ENCODE data around the gene LRRK2.

DNA sequence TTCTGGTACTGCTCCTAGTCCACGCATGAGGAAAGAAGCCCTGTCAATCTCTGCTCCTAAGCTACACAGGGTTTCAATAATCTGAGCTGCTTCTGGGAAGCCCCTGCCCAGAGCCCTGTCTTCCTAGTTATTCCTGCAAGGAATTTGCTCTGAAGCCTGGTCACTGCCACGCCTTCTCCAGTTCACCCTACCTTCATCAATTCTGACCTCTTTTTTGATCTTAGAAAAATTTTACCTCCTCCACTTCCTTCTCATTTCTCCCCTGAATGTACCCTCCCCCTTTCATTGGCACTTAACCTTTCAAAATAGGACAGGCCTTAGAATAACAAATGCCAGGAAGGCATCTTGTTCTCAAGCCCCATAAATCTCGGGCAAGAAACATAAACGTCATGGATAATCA is 14.9 kb upstream of the LRRK2 start:
- TF ChIP-seq, protein P1, sequence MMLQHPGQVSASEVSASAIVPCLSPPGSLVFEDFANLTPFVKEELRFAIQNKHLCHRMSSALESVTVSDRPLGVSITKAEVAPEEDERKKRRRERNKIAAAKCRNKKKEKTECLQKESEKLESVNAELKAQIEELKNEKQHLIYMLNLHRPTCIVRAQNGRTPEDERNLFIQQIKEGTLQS (CRISPR knock-in tag; IDR thresholded peaks at IDR 0.05): no peak
- TF ChIP-seq, protein P2, sequence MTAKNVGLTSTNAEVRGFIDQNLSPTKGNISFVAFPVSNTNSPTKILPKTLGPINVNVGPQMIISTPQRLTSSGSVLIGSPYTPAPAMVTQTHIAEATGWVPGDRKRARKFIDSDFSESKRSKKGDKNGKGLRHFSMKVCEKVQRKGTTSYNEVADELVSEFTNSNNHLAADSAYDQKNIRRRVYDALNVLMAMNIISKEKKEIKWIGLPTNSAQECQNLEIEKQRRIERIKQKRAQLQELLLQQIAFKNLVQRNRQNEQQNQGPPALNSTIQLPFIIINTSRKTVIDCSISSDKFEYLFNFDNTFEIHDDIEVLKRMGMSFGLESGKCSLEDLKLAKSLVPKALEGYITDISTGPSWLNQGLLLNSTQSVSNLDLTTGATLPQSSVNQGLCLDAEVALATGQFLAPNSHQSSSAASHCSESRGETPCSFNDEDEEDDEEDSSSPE (CRISPR knock-in tag; IDR thresholded peaks at IDR 0.05): no peak
- TF ChIP-seq DNMT3B (CRISPR knock-in tag; conservative IDR thresholded peaks at IDR 0.05): no peak
- TF ChIP-seq, protein P3, sequence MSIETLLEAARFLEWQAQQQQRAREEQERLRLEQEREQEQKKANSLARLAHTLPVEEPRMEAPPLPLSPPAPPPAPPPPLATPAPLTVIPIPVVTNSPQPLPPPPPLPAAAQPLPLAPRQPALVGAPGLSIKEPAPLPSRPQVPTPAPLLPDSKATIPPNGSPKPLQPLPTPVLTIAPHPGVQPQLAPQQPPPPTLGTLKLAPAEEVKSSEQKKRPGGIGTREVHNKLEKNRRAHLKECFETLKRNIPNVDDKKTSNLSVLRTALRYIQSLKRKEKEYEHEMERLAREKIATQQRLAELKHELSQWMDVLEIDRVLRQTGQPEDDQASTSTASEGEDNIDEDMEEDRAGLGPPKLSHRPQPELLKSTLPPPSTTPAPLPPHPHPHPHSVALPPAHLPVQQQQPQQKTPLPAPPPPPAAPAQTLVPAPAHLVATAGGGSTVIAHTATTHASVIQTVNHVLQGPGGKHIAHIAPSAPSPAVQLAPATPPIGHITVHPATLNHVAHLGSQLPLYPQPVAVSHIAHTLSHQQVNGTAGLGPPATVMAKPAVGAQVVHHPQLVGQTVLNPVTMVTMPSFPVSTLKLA (IDR thresholded peaks at IDR 0.05): no peak
- no peak for TF ChIP-seq RBM39 (IDR thresholded peaks at IDR 0.05; ENCODE audit: low read depth, low read length, poor library complexity, severe bottlenecking)
- TF ChIP-seq HNRNPUL1 (IDR thresholded peaks at IDR 0.05; ENCODE audit: low read depth, low read length): no peak
- TF ChIP-seq ZNF232 (CRISPR knock-in tag; IDR thresholded peaks at IDR 0.05; ENCODE audit: borderline replicate concordance): no peak
- TF ChIP-seq, protein P4, sequence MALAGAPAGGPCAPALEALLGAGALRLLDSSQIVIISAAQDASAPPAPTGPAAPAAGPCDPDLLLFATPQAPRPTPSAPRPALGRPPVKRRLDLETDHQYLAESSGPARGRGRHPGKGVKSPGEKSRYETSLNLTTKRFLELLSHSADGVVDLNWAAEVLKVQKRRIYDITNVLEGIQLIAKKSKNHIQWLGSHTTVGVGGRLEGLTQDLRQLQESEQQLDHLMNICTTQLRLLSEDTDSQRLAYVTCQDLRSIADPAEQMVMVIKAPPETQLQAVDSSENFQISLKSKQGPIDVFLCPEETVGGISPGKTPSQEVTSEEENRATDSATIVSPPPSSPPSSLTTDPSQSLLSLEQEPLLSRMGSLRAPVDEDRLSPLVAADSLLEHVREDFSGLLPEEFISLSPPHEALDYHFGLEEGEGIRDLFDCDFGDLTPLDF (CRISPR knock-in tag; IDR thresholded peaks at IDR 0.05): no peak
- no peak for TF ChIP-seq RAD21 (CRISPR knock-in tag; IDR thresholded peaks at IDR 0.05)
- no peak for TF ChIP-seq FOXK1 (CRISPR knock-in tag; IDR thresholded peaks at IDR 0.05; ENCODE audit: borderline replicate concordance, low read depth)
- no peak for TF ChIP-seq ZNF496 (CRISPR knock-in tag; IDR thresholded peaks at IDR 0.05; ENCODE audit: insufficient replicate concordance)
- TF ChIP-seq POLR2A (IDR thresholded peaks at IDR 0.05; ENCODE audit: insufficient read depth in 1 of 2, low read depth in 2 of 2, low read length in 2 of 2): no peak
- no peak for TF ChIP-seq HOXA7 (CRISPR knock-in tag; IDR thresholded peaks at IDR 0.05)
- no peak for TF ChIP-seq ZSCAN31 (CRISPR knock-in tag; IDR thresholded peaks at IDR 0.05; ENCODE audit: low read depth)
